ENCODE data around the gene RBBP8NL. TPM values are rescaled to one million over a fixed set of nuclear protein-coding genes. Genes with fewer than 3 reads are reported as not detected.
A peak's percentile ranks its signal among the peaks of the same experiment; 100 is the strongest.

RBBP8NL gene
- total and polyA plus RNA-seq, 11 donors = not detected

DNA sequence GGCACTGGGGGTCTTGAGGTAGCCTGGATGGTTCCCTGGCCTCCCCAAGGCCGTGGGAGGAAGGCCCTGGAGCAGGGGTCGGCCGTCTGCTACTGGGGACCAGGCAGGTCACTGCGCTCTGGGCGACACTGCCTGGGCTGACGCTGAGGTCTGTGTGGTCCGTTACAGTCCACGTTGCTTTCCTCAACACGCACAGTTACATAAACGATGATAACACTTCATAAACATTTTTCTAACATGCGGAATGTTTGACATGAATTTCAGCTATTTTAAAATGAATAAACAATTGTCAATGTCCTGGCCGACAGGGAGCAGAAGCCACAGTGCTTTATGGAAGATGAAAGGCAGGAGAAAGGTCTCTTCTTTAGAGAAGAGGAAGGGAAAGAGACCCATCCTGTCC is 10.2 kb upstream of the RBBP8NL start:
- intact Hi-C loops (cut with DNase I) = no loop called here
- Histone ChIP-seq H3K4me1 (peaks cover 0 to 11% (median 4%) of the 10 kb centered on the region in 12 donors), H3K9me3 (no peaks in the 10 kb centered on the region), H3K27ac (peak overlapping the region in 1 of 12 donors; percentile 39), H3K36me3 (no peaks in the 10 kb centered on the region), H3K27me3 (peaks cover 0 to 25% (median 4%) of the 10 kb centered on the region in 9 donors), H3K4me3 (no peak overlapping the region)
- TF ChIP-seq CTCF (IDR thresholded peaks at IDR 0.05) (no peak), POLR2A (IDR thresholded peaks at IDR 0.05) (no peak)
- no peak for ATAC-seq
- 72 to 83% (median 81%) methylated on average over 12 of the region's 12 CpGs for WGBS, 4 donors
- no peak for DNase-seq

GRCh38 chr20:62436692-62437091 is 9.4 kb upstream of the RBBP8NL start:
- Histone ChIP-seq H3K27me3 (peaks cover 0 to 25% (median 4%) of the 10 kb centered on the region in 9 donors), H3K4me3 (no peak overlapping the region), H3K4me1 (peaks cover 0 to 11% (median 4%) of the 10 kb centered on the region in 12 donors), H3K36me3 (no peaks in the 10 kb centered on the region), H3K9me3 (no peaks in the 10 kb centered on the region), H3K27ac (no peak overlapping the region)
- ATAC-seq (no peak), DNase-seq (no peak)
- intact Hi-C loops (cut with DNase I) = no loop called here
- 88 to 95% (median 92%) methylated on average over 3 of the region's 3 CpGs for WGBS, 4 donors
- no peak for TF ChIP-seq POLR2A (IDR thresholded peaks at IDR 0.05)
- no peak for TF ChIP-seq CTCF (IDR thresholded peaks at IDR 0.05)

GRCh38 chr20:62433658-62434497 is 6.5 kb upstream of the RBBP8NL start:
- peaks cover 0 to 11% (median 4%) of the 10 kb centered on the region in 12 donors for H3K4me1 ChIP-seq
- H3K4me3 ChIP-seq = no peak overlapping the region
- peaks cover 0 to 25% (median 0%) of the 10 kb centered on the region in 9 donors for H3K27me3 ChIP-seq
- no peaks in the 10 kb centered on the region for H3K36me3 ChIP-seq
- ATAC-seq = peak; percentile 19 to 71 (median 64)
- TF ChIP-seq CTCF (IDR thresholded peaks at IDR 0.05) = no peak
- TF ChIP-seq POLR2A (IDR thresholded peaks at IDR 0.05) = no peak
- peak in 2 of 5 donors; percentile 43 to 54 for DNase-seq
- H3K9me3 ChIP-seq = no peaks in the 10 kb centered on the region
- peak overlapping the region in 1 of 12 donors; percentile 32 for H3K27ac ChIP-seq
- WGBS, 4 donors = 24 to 40% (median 33%) methylated on average over 32 of the region's 32 CpGs
- intact Hi-C loops (cut with DNase I) = no loop called here

DNA sequence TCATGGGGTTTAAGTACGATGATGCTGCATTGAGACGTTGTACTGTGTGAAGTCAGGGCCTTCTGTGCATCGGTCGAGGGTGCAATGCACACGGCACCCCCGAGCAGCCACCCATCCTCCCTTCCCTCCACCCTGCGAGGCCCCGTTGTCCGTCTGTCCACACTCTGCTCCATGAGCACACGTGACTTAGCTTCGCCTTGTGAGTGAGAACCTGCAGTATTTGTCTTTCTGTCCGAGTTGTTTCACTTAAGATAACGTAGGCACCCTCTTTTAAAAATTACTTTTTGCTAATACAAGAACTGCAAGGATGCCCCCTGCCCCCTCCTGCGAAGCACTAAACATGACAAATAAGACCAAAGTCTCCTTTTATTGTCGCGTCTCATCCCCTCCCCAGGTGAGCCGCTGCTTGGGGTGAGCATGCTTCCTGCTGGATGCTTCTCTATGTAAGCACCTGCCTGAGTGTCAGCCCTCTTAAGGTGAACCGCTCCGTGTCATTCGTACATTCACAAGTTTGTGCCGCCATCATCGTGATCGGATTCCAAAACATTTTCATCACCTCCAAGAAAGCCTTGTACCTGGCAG is 3.6 kb upstream of the RBBP8NL start:
- Histone ChIP-seq H3K27ac (no peak overlapping the region), H3K27me3 (peaks cover 0 to 11% (median 0%) of the 10 kb centered on the region in 9 donors), H3K4me3 (no peak overlapping the region), H3K9me3 (no peaks in the 10 kb centered on the region), H3K4me1 (peaks cover 0 to 11% (median 4%) of the 10 kb centered on the region in 12 donors), H3K36me3 (no peaks in the 10 kb centered on the region)
- ATAC-seq (no peak), DNase-seq (no peak)
- intact Hi-C loops (cut with DNase I) = no loop called here
- WGBS, 4 donors = 65 to 82% (median 74%) methylated on average over 23 of the region's 23 CpGs
- TF ChIP-seq POLR2A (IDR thresholded peaks at IDR 0.05) (no peak), CTCF (IDR thresholded peaks at IDR 0.05) (no peak)
